HepG2 (cell line): ENCODE measurements around the gene TUFM. TPM values are rescaled to one million over a fixed set of nuclear protein-coding genes. Genes with fewer than 3 reads are reported as not detected.
A peak's percentile ranks its signal among the peaks of the same experiment; 100 is the strongest.

ENCODE experiments used
- ARNT2 ChIP-seq: sonication (generic); formaldehyde crosslinking; IDR thresholded peaks from 2 replicates; pipeline ENCODE4 v1.8.0; 2022; ENCODE audit warnings: mild to moderate bottlenecking, low read depth, missing genetic modification reagents, moderate library complexity
- CEBPB ChIP-seq: IDR thresholded peaks from 2 replicates; pipeline ENCODE4 v1.6.1; 2011; ENCODE audit warnings: low read depth, low read length, improper control_type of control experiment, borderline replicate concordance
- CEBPG ChIP-seq: IDR thresholded peaks from 2 replicates; pipeline ENCODE4 v1.6.1; 2016
- MED1 ChIP-seq: sonication (generic); formaldehyde crosslinking; IDR thresholded peaks from 2 replicates; pipeline ENCODE4 v1.4.0; 2020; ENCODE audit warnings: missing genetic modification reagents
- SALL1 ChIP-seq: sonication (generic); formaldehyde crosslinking; IDR thresholded peaks from 2 replicates; pipeline ENCODE4 v1.8.0; 2022; ENCODE audit warnings: mild to moderate bottlenecking, missing genetic modification reagents
- ZNF17 ChIP-seq: sonication (generic); formaldehyde crosslinking; IDR thresholded peaks from 2 replicates; pipeline ENCODE4 v1.5.0; 2020; ENCODE audit warnings: mild to moderate bottlenecking, missing genetic modification reagents
- ZNF230 ChIP-seq: sonication (generic); formaldehyde crosslinking; IDR thresholded peaks from 2 replicates; pipeline ENCODE4 v1.4.0; 2020; ENCODE audit warnings: mild to moderate bottlenecking, missing genetic modification reagents
- ZNF563 ChIP-seq: sonication (generic); formaldehyde crosslinking; IDR thresholded peaks from 2 replicates; pipeline ENCODE4 v1.8.0; 2022; ENCODE audit warnings: mild to moderate bottlenecking, moderate library complexity, missing genetic modification reagents
- ZNF616 ChIP-seq: sonication (generic); formaldehyde crosslinking; IDR thresholded peaks from 2 replicates; pipeline ENCODE4 v1.5.0; 2020; ENCODE audit warnings: low read depth, mild to moderate bottlenecking, missing genetic modification reagents
- ZNF674 ChIP-seq: sonication (generic); formaldehyde crosslinking; IDR thresholded peaks from 2 replicates; pipeline ENCODE4 v1.5.0; 2020; ENCODE audit warnings: low read depth, mild to moderate bottlenecking, missing genetic modification reagents
- ZNF790 ChIP-seq: sonication (generic); formaldehyde crosslinking; IDR thresholded peaks from 2 replicates; pipeline ENCODE4 v1.8.0; 2022; ENCODE audit warnings: missing genetic modification reagents, mild to moderate bottlenecking, borderline replicate concordance
- ZSCAN29 ChIP-seq: sonication (generic); formaldehyde crosslinking; conservative IDR thresholded peaks from 2 replicates; pipeline ENCODE4 v1.4.0; 2020; ENCODE audit warnings: mild to moderate bottlenecking, missing genetic modification reagents
- polyA plus RNA-seq, 8 experiments: library from polyadenylated mRNA; depleted of rRNA in 3 of 8; stranded (reverse) in 7 of 8; unstranded in 1 of 8; fragments of >200 nt; fragmentation: Illumina TruSeq in 4 of 8; extraction: Trizol in 4 of 8; gene quantifications; 2 replicates each; pipeline versions ENCODE4 v1.2.1 to v1.2.3, GENCODE V29; 2011 to 2016; ENCODE audit warnings: low read depth in 4 of 8, missing spikeins in 1 of 8, mixed read lengths in 1 of 8; ENCODE audit not compliant: insufficient read depth in 1 of 8
- total RNA-seq, 5 experiments: library from RNA; depleted of rRNA; stranded (reverse); fragments of >200 nt; fragmentation: Illumina TruSeq; extraction: Trizol; gene quantifications; 2 replicates each; pipeline ENCODE4 v1.2.3, GENCODE V29; 2016; ENCODE audit warnings: low read depth in 1 of 5
- TF ChIP-seq, protein P1 (sequence below): sonication (generic); formaldehyde crosslinking; IDR thresholded peaks from 2 replicates; pipeline ENCODE4 v1.4.0; 2020; ENCODE audit warnings: missing genetic modification reagents
- TF ChIP-seq, protein P2 (sequence below): sonication (generic); formaldehyde crosslinking; conservative IDR thresholded peaks from 2 replicates; pipeline ENCODE4 v1.4.0; 2020; ENCODE audit warnings: mild to moderate bottlenecking, missing genetic modification reagents, moderate library complexity
- TF ChIP-seq, protein P3 (sequence below): sonication (generic); formaldehyde crosslinking; IDR thresholded peaks from 2 replicates; pipeline ENCODE4 v1.5.0; 2020; ENCODE audit warnings: missing genetic modification reagents
- TF ChIP-seq, protein P4 (sequence below): sonication (generic); formaldehyde crosslinking; IDR thresholded peaks from 2 replicates; pipeline ENCODE4 v1.8.0; 2022; ENCODE audit warnings: mild to moderate bottlenecking, missing genetic modification reagents, borderline replicate concordance

Gene TUFM
- total and polyA plus RNA-seq, 2 of the 13 experiments (the other 11 are each of a cell fraction or from before 2014, with no cell fraction given): 206 to 298 TPM

DNA sequence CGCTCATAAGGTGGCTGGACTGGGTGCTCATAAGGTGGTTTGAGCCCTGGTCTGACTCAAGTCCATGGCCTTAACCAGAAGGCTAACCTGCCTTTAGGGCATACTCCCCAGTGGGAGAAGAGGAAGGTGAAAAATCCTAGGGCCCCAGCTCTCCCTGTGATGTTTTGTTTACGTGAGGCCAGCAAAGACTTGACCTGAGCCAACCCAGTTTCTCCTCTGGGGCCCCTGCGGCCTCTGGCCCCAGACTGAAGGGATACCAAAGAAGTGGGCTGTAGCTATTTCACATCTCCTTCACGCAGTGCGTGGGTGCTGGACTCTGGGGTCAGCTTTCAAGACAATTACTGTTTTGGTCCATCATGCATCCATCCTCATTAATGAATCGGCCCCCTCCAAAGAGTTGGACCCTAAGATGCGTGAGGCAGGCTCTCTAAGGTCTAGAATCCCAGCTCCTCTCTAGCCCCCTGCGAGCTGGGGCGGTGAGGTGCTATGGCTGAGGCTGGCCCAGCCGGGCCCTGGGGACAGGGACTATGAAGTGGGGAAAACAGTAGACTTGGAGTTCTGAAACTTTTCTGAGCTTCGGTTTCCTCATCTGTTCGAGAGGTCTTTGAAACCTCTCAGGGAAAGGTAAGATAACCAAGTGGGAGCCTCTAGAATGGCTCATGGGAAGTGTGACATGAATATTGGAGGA, 19.0 kb upstream of the TUFM start (continued):
- TF ChIP-seq ZNF616 (CRISPR knock-in tag) (no peak), ZNF230 (CRISPR knock-in tag) (0 out of 2 replicates have a peak, but pooled peaks have one; percentile 34), ZSCAN29 (CRISPR knock-in tag) (no peak), MED1 (CRISPR knock-in tag) (no peak), ZNF790 (no peak), CEBPB (no peak), ARNT2 (no peak), ZNF17 (CRISPR knock-in tag) (no peak), ZNF674 (no peak), ZNF563 (no peak), CEBPG (CRISPR knock-in tag) (no peak), SALL1 (CRISPR knock-in tag) (no peak)
- TF ChIP-seq, protein P1, sequence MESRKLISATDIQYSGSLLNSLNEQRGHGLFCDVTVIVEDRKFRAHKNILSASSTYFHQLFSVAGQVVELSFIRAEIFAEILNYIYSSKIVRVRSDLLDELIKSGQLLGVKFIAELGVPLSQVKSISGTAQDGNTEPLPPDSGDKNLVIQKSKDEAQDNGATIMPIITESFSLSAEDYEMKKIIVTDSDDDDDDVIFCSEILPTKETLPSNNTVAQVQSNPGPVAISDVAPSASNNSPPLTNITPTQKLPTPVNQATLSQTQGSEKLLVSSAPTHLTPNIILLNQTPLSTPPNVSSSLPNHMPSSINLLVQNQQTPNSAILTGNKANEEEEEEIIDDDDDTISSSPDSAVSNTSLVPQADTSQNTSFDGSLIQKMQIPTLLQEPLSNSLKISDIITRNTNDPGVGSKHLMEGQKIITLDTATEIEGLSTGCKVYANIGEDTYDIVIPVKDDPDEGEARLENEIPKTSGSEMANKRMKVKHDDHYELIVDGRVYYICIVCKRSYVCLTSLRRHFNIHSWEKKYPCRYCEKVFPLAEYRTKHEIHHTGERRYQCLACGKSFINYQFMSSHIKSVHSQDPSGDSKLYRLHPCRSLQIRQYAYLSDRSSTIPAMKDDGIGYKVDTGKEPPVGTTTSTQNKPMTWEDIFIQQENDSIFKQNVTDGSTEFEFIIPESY (CRISPR knock-in tag): no peak
- TF ChIP-seq, protein P2, sequence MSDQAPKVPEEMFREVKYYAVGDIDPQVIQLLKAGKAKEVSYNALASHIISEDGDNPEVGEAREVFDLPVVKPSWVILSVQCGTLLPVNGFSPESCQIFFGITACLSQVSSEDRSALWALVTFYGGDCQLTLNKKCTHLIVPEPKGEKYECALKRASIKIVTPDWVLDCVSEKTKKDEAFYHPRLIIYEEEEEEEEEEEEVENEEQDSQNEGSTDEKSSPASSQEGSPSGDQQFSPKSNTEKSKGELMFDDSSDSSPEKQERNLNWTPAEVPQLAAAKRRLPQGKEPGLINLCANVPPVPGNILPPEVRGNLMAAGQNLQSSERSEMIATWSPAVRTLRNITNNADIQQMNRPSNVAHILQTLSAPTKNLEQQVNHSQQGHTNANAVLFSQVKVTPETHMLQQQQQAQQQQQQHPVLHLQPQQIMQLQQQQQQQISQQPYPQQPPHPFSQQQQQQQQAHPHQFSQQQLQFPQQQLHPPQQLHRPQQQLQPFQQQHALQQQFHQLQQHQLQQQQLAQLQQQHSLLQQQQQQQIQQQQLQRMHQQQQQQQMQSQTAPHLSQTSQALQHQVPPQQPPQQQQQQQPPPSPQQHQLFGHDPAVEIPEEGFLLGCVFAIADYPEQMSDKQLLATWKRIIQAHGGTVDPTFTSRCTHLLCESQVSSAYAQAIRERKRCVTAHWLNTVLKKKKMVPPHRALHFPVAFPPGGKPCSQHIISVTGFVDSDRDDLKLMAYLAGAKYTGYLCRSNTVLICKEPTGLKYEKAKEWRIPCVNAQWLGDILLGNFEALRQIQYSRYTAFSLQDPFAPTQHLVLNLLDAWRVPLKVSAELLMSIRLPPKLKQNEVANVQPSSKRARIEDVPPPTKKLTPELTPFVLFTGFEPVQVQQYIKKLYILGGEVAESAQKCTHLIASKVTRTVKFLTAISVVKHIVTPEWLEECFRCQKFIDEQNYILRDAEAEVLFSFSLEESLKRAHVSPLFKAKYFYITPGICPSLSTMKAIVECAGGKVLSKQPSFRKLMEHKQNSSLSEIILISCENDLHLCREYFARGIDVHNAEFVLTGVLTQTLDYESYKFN (CRISPR knock-in tag): peak; percentile 25
- TF ChIP-seq, protein P3, sequence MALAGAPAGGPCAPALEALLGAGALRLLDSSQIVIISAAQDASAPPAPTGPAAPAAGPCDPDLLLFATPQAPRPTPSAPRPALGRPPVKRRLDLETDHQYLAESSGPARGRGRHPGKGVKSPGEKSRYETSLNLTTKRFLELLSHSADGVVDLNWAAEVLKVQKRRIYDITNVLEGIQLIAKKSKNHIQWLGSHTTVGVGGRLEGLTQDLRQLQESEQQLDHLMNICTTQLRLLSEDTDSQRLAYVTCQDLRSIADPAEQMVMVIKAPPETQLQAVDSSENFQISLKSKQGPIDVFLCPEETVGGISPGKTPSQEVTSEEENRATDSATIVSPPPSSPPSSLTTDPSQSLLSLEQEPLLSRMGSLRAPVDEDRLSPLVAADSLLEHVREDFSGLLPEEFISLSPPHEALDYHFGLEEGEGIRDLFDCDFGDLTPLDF: no peak
- TF ChIP-seq, protein P4, sequence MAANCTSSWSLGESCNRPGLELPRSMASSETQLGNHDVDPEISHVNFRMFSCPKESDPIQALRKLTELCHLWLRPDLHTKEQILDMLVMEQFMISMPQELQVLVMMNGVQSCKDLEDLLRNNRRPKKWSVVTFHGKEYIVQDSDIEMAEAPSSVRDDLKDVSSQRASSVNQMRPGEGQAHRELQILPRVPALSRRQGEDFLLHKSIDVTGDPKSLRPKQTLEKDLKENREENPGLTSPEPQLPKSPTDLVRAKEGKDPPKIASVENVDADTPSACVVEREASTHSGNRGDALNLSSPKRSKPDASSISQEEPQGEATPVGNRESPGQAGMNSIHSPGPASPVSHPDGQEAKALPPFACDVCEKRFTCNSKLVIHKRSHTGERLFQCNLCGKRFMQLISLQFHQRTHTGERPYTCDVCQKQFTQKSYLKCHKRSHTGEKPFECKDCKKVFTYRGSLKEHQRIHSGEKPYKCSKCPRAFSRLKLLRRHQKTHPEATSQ (CRISPR knock-in tag): no peak
